Measurements from ENCODE around the gene CASP8AP2. TPM values are rescaled to one million over a fixed set of nuclear protein-coding genes. Genes with fewer than 3 reads are reported as not detected.

Gene CASP8AP2
- total RNA-seq, 4 donors from 2014 or later: 8.0 to 19.8 (median 15.1) TPM

DNA sequence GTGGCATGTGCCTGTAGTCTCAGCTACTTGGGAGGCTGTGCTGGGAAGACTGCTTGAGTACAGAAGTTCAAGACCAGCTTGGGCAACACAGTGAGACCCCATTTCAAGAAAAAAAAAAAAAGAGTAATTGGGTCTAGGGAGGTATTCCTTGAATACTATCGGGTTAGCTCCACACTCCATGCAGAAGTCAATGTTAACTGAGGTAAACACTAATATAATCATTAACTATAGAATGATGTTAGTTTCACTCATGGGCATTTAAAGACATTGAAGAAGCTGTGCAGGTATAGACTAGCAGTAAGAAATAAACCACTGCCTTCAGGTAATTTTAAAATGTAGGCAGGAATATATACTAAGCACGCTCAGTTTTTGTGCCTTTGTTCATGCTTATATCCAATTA lies 42.7 kb upstream of the CASP8AP2 start:
- intact Hi-C loops (cut with DNase I; ENCODE audit: low total_unique reads) (no loop called here), in situ Hi-C loops (cut with MboI; ENCODE audit: low pct_ligation_motif_present in 1 of 4, low pct_unique_long_range_greater_than_20kb in 1 of 4, low sequenced_read_pairs in 3 of 4) (no loop called here)
- H3K36me3 ChIP-seq: peaks cover 0 to 40% (median 17%) of the 10 kb centered on the region in 4 donors
- no peaks in the 10 kb centered on the region for H3K27me3 ChIP-seq
- no peak overlapping the region for H3K4me3 ChIP-seq
- no peak overlapping the region for H3K27ac ChIP-seq
- TF ChIP-seq POLR2AphosphoS5 (IDR thresholded peaks at IDR 0.05) (no peak), EP300 (IDR thresholded peaks at IDR 0.05; ENCODE audit: low read depth) (no peak), CTCF (IDR thresholded peaks at IDR 0.05) (no peak), POLR2A (IDR thresholded peaks at IDR 0.05) (no peak)
- no peak for DNase-seq
- H3K4me1 ChIP-seq: no peaks in the 10 kb centered on the region
- H3K9me3 ChIP-seq: no peaks in the 10 kb centered on the region
- 65 to 85% methylated on average over 2 of the region's 2 CpGs for WGBS, 2 donors (ENCODE audit: low coverage in 1 of 2)

- in situ Hi-C loops (cut with MboI; ENCODE audit: low pct_ligation_motif_present in 1 of 4, low pct_unique_long_range_greater_than_20kb in 1 of 4, low sequenced_read_pairs in 3 of 4) (no loop called here), intact Hi-C loops (cut with DNase I; ENCODE audit: low total_unique reads) (no loop called here)
- DNase-seq: no peak
- Histone ChIP-seq H3K9me3 (no peaks in the 10 kb centered on the region), H3K27me3 (no peaks in the 10 kb centered on the region), H3K36me3 (peaks cover 0 to 34% (median 16%) of the 10 kb centered on the region in 4 donors), H3K4me3 (no peak overlapping the region), H3K4me1 (no peaks in the 10 kb centered on the region), H3K27ac (no peak overlapping the region)
- WGBS, 2 donors (ENCODE audit: low coverage in 1 of 2): 77 to 100% methylated on average over 1 to 7 of the region's 7 CpGs
- TF ChIP-seq CTCF (IDR thresholded peaks at IDR 0.05) (no peak), POLR2A (IDR thresholded peaks at IDR 0.05) (no peak)
Measured at GRCh38 chr6:89787660-89788328, 41.9 kb upstream of the CASP8AP2 start.

DNA sequence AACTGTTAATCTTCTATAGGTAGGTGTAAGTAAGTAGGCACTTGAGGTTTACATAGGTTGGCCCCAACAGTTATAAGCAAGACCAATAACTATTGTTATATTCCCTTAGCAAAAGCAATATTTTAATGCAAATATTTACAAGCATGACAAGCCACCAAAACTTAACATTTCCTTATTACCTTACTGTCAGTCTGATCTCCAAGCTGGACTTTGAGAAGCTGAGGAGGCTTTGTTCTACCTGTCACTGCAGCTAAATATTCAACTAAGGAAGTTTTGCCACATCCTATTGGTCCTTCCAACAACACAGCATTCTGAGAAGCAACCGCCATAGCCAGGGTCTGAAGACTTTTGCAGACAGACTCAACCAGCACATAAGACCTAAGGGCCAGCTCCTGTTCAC lies 39.7 kb upstream of the CASP8AP2 start:
- WGBS, 2 donors (ENCODE audit: low coverage in 1 of 2): 80 to 87% methylated on average over 1 of the region's 1 CpG
- DNase-seq: no peak

GRCh38 chr6:89790403-89790802 lies 39.3 kb upstream of the CASP8AP2 start:
- DNase-seq: no peak
- H3K36me3 ChIP-seq: peaks cover 0 to 18% (median 9%) of the 10 kb centered on the region in 4 donors
- intact Hi-C loops (cut with DNase I; ENCODE audit: low total_unique reads): no loop called here
- no peak overlapping the region for H3K4me3 ChIP-seq
- H3K9me3 ChIP-seq: no peaks in the 10 kb centered on the region
- H3K4me1 ChIP-seq: no peaks in the 10 kb centered on the region
- WGBS, 2 donors (ENCODE audit: low coverage in 1 of 2): 93 to 100% methylated on average over 2 of the region's 2 CpGs
- TF ChIP-seq POLR2AphosphoS5 (IDR thresholded peaks at IDR 0.05) (no peak), CTCF (IDR thresholded peaks at IDR 0.05) (no peak), POLR2A (IDR thresholded peaks at IDR 0.05) (no peak), EP300 (IDR thresholded peaks at IDR 0.05; ENCODE audit: low read depth) (no peak)
- H3K27ac ChIP-seq: peak overlapping the region in 2 of 4 donors; percentile 18 to 19
- H3K27me3 ChIP-seq: no peaks in the 10 kb centered on the region
- in situ Hi-C loops (cut with MboI; ENCODE audit: low pct_ligation_motif_present in 1 of 4, low pct_unique_long_range_greater_than_20kb in 1 of 4, low sequenced_read_pairs in 3 of 4): no loop called here

More for the DNA sequence above, 39.7 kb upstream of the CASP8AP2 start:
- Histone ChIP-seq H3K36me3 (peaks cover 0 to 22% (median 9%) of the 10 kb centered on the region in 4 donors), H3K4me1 (no peaks in the 10 kb centered on the region), H3K9me3 (no peaks in the 10 kb centered on the region), H3K27me3 (no peaks in the 10 kb centered on the region), H3K4me3 (no peak overlapping the region), H3K27ac (peak overlapping the region in 2 of 4 donors; percentile 18 to 19)
- intact Hi-C loops (cut with DNase I; ENCODE audit: low total_unique reads): no loop called here
- TF ChIP-seq POLR2A (IDR thresholded peaks at IDR 0.05) (no peak), EP300 (IDR thresholded peaks at IDR 0.05; ENCODE audit: low read depth) (no peak), POLR2AphosphoS5 (IDR thresholded peaks at IDR 0.05) (no peak), CTCF (IDR thresholded peaks at IDR 0.05) (no peak)
- in situ Hi-C loops (cut with MboI; ENCODE audit: low pct_ligation_motif_present in 1 of 4, low pct_unique_long_range_greater_than_20kb in 1 of 4, low sequenced_read_pairs in 3 of 4): no loop called here
